ENCODE measurements around the gene SPIN1.
A peak's percentile ranks its signal among the peaks of the same experiment; 100 is the strongest.

SPIN1 gene

GRCh38 chr9:88391236-88391635, 3.0 kb downstream of the SPIN1 start:
- Histone ChIP-seq H3K27ac (no peak overlapping the region), H3K4me3 (ENCODE audit: low read depth, low read length) (no peak overlapping the region), H3K36me3 (replicated peaks) (no peaks in the 10 kb centered on the region), H3K27me3 (replicated peaks) (no peaks in the 10 kb centered on the region)
- TF ChIP-seq CTCF (IDR thresholded peaks at IDR 0.05; ENCODE audit: low read depth, low read length, missing control alignments) = no peak
- in situ Hi-C loops (cut with HindIII; ENCODE audit: low pct_ligation_motif_present, low sequenced_read_pairs) = no loop called here
- no peak for DNase-seq

- in situ Hi-C loops (cut with HindIII; ENCODE audit: low pct_ligation_motif_present, low sequenced_read_pairs) = no loop called here
- no peak overlapping the region for H3K27ac ChIP-seq
Measured at GRCh38 chr9:88391921-88392320, 3.7 kb downstream of the SPIN1 start.

GRCh38 chr9:88392549-88392948, 4.3 kb downstream of the SPIN1 start:
- no peak for DNase-seq
- in situ Hi-C loops (cut with HindIII; ENCODE audit: low pct_ligation_motif_present, low sequenced_read_pairs) = no loop called here
- H3K4me3 ChIP-seq (ENCODE audit: low read depth, low read length) = no peak overlapping the region
- no peak overlapping the region for H3K27ac ChIP-seq
- no peak for TF ChIP-seq CTCF (IDR thresholded peaks at IDR 0.05; ENCODE audit: low read depth, low read length, missing control alignments)
- no peaks in the 10 kb centered on the region for H3K36me3 ChIP-seq (replicated peaks)
- H3K27me3 ChIP-seq (replicated peaks) = no peaks in the 10 kb centered on the region

More at GRCh38 chr9:88391921-88392320, 3.7 kb downstream of the SPIN1 start:
- Histone ChIP-seq H3K36me3 (replicated peaks) (no peaks in the 10 kb centered on the region), H3K4me3 (ENCODE audit: low read depth, low read length) (no peak overlapping the region), H3K27me3 (replicated peaks) (no peaks in the 10 kb centered on the region)
- no peak for DNase-seq
- no peak for TF ChIP-seq CTCF (IDR thresholded peaks at IDR 0.05; ENCODE audit: low read depth, low read length, missing control alignments)

- in situ Hi-C loops (cut with HindIII; ENCODE audit: low pct_ligation_motif_present, low sequenced_read_pairs) = no loop called here
- H3K27ac ChIP-seq = no peak overlapping the region
- no peak overlapping the region for H3K4me3 ChIP-seq (ENCODE audit: low read depth, low read length)
- no peaks in the 10 kb centered on the region for H3K36me3 ChIP-seq (replicated peaks)
- no peaks in the 10 kb centered on the region for H3K27me3 ChIP-seq (replicated peaks)
- no peak for TF ChIP-seq CTCF (IDR thresholded peaks at IDR 0.05; ENCODE audit: low read depth, low read length, missing control alignments)
- DNase-seq = no peak
Measured at GRCh38 chr9:88396836-88397577, 8.8 kb downstream of the SPIN1 start.

- Histone ChIP-seq H3K36me3 (replicated peaks) (no peaks in the 10 kb centered on the region), H3K27ac (no peak overlapping the region), H3K4me3 (ENCODE audit: low read depth, low read length) (no peak overlapping the region), H3K27me3 (replicated peaks) (no peaks in the 10 kb centered on the region)
- no peak for TF ChIP-seq CTCF (IDR thresholded peaks at IDR 0.05; ENCODE audit: low read depth, low read length, missing control alignments)
- in situ Hi-C loops (cut with HindIII; ENCODE audit: low pct_ligation_motif_present, low sequenced_read_pairs) = no loop called here
- no peak for DNase-seq
Measured at GRCh38 chr9:88398016-88398415, 9.8 kb downstream of the SPIN1 start.

GRCh38 chr9:88399966-88400365, 11.7 kb downstream of the SPIN1 start:
- TF ChIP-seq CTCF (IDR thresholded peaks at IDR 0.05; ENCODE audit: low read depth, low read length, missing control alignments) = no peak
- Histone ChIP-seq H3K36me3 (replicated peaks) (no peaks in the 10 kb centered on the region), H3K27ac (peak overlapping the region; percentile 70), H3K4me3 (ENCODE audit: low read depth, low read length) (no peak overlapping the region), H3K27me3 (replicated peaks) (no peaks in the 10 kb centered on the region)
- in situ Hi-C loops (cut with HindIII; ENCODE audit: low pct_ligation_motif_present, low sequenced_read_pairs) = no loop called here
- peak; percentile 72 for DNase-seq
